ENCODE results near the gene PRMT2.
A peak's percentile ranks its signal among the peaks of the same experiment; 100 is the strongest.

- TF ChIP-seq EP300 (IDR thresholded peaks at IDR 0.05; ENCODE audit: borderline replicate concordance) (no peak), YY1 (IDR thresholded peaks at IDR 0.05; ENCODE audit: low read depth) (no peak), NFIC (IDR thresholded peaks at IDR 0.05) (no peak), ZBTB7A (IDR thresholded peaks at IDR 0.05; ENCODE audit: low read depth) (peak; percentile 62; the same call in 1 of the 2 replicates)
- TF ChIP-seq, protein P1, sequence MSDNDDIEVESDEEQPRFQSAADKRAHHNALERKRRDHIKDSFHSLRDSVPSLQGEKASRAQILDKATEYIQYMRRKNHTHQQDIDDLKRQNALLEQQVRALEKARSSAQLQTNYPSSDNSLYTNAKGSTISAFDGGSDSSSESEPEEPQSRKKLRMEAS (IDR thresholded peaks at IDR 0.05) = peak; percentile 78
- TF ChIP-seq, protein P2, sequence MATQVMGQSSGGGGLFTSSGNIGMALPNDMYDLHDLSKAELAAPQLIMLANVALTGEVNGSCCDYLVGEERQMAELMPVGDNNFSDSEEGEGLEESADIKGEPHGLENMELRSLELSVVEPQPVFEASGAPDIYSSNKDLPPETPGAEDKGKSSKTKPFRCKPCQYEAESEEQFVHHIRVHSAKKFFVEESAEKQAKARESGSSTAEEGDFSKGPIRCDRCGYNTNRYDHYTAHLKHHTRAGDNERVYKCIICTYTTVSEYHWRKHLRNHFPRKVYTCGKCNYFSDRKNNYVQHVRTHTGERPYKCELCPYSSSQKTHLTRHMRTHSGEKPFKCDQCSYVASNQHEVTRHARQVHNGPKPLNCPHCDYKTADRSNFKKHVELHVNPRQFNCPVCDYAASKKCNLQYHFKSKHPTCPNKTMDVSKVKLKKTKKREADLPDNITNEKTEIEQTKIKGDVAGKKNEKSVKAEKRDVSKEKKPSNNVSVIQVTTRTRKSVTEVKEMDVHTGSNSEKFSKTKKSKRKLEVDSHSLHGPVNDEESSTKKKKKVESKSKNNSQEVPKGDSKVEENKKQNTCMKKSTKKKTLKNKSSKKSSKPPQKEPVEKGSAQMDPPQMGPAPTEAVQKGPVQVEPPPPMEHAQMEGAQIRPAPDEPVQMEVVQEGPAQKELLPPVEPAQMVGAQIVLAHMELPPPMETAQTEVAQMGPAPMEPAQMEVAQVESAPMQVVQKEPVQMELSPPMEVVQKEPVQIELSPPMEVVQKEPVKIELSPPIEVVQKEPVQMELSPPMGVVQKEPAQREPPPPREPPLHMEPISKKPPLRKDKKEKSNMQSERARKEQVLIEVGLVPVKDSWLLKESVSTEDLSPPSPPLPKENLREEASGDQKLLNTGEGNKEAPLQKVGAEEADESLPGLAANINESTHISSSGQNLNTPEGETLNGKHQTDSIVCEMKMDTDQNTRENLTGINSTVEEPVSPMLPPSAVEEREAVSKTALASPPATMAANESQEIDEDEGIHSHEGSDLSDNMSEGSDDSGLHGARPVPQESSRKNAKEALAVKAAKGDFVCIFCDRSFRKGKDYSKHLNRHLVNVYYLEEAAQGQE (IDR thresholded peaks at IDR 0.05; ENCODE audit: low read depth) = no peak
These were observed 32.4 kb downstream of the PRMT2 start for GRCh38 chr21:46667741-46668380.
